Measurements from ENCODE around the gene CCNI2. TPM values are rescaled to one million over a fixed set of nuclear protein-coding genes. Genes with fewer than 3 reads are reported as not detected.

The CCNI2 gene
- total and polyA plus RNA-seq, 9 of the 15 experiments (the other 6 are each of a cell fraction or from before 2014, with no cell fraction given), result 0.05 to 1.7 (median 0.81) TPM; not detected in 5

GRCh38 chr5:132777209-132778069 is 30.2 kb downstream of the CCNI2 start, which contains the start of gene SEPTIN8 (continued):
- TF ChIP-seq ZFPM2 (CRISPR knock-in tag; IDR thresholded peaks at IDR 0.05), result no peak
- no peak for TF ChIP-seq NFE2L1 (tag; IDR thresholded peaks at IDR 0.05; ENCODE audit: borderline replicate concordance, low read depth)
- TF ChIP-seq, protein P1, sequence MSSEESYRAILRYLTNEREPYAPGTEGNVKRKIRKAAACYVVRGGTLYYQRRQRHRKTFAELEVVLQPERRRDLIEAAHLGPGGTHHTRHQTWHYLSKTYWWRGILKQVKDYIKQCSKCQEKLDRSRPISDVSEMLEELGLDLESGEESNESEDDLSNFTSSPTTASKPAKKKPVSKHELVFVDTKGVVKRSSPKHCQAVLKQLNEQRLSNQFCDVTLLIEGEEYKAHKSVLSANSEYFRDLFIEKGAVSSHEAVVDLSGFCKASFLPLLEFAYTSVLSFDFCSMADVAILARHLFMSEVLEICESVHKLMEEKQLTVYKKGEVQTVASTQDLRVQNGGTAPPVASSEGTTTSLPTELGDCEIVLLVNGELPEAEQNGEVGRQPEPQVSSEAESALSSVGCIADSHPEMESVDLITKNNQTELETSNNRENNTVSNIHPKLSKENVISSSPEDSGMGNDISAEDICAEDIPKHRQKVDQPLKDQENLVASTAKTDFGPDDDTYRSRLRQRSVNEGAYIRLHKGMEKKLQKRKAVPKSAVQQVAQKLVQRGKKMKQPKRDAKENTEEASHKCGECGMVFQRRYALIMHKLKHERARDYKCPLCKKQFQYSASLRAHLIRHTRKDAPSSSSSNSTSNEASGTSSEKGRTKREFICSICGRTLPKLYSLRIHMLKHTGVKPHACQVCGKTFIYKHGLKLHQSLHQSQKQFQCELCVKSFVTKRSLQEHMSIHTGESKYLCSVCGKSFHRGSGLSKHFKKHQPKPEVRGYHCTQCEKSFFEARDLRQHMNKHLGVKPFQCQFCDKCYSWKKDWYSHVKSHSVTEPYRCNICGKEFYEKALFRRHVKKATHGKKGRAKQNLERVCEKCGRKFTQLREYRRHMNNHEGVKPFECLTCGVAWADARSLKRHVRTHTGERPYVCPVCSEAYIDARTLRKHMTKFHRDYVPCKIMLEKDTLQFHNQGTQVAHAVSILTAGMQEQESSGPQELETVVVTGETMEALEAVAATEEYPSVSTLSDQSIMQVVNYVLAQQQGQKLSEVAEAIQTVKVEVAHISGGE (CRISPR knock-in tag; IDR thresholded peaks at IDR 0.05), result peak in 1 of 3 experiments; percentile 66; a peak in 2 of 6 replicates
- TF ChIP-seq ATF7 (IDR thresholded peaks at IDR 0.05), result no peak
- TF ChIP-seq CREB1 (IDR thresholded peaks at IDR 0.05), result no peak
- no peak for TF ChIP-seq CREB1 (CRISPR knock-in tag; IDR thresholded peaks at IDR 0.05)
- TF ChIP-seq DIDO1 (tag; IDR thresholded peaks at IDR 0.05; ENCODE audit: low read depth), result peak; percentile 36; the same call in 1 of the 2 replicates
- TF ChIP-seq MAZ (CRISPR knock-in tag; conservative IDR thresholded peaks at IDR 0.05 in 1 of 2, IDR thresholded peaks at IDR 0.05 in 1 of 2), result 0 out of 4 replicates have a peak, but pooled peaks of 1 of the 2 experiments have one; percentile 56
- TF ChIP-seq SMARCA5 (IDR thresholded peaks at IDR 0.05), result no peak
- TF ChIP-seq CTBP1 (IDR thresholded peaks at IDR 0.05; ENCODE audit: borderline replicate concordance), result peak; percentile 29; the same call in 1 of the 2 replicates
- 0 out of 2 replicates have a peak, but pooled peaks have one; percentile 41 for TF ChIP-seq BRD4 (IDR thresholded peaks at IDR 0.05)
- 0 out of 2 replicates have a peak, but pooled peaks have one; percentile 36 for TF ChIP-seq TOE1 (IDR thresholded peaks at IDR 0.05; ENCODE audit: borderline replicate concordance)
- no peak for TF ChIP-seq TOE1 (CRISPR knock-in tag; IDR thresholded peaks at IDR 0.05; ENCODE audit: borderline replicate concordance, low read depth)
- 0 out of 2 replicates have a peak, but pooled peaks have one; percentile 46 for TF ChIP-seq GABPA (tag; conservative IDR thresholded peaks at IDR 0.05; ENCODE audit: low read depth)
- no peak for TF ChIP-seq ZKSCAN1 (IDR thresholded peaks at IDR 0.05; ENCODE audit: low read depth, low read length)
- TF ChIP-seq MYC (IDR thresholded peaks at IDR 0.05; ENCODE audit: low read depth, low read length), result no peak
- peak; percentile 82; the same call in 1 of the 2 replicates for TF ChIP-seq MYC (CRISPR knock-in tag; IDR thresholded peaks at IDR 0.05; ENCODE audit: borderline replicate concordance, low read depth)
- 0 out of 2 replicates have a peak, but pooled peaks have one; percentile 15 for TF ChIP-seq E2F3 (CRISPR knock-in tag; IDR thresholded peaks at IDR 0.05)
- TF ChIP-seq ZBTB7A (IDR thresholded peaks at IDR 0.05; ENCODE audit: borderline replicate concordance, control insufficient read depth, low read depth, low read length), result peak; percentile 92
- 0 out of 2 replicates have a peak, but pooled peaks have one; percentile 49 for TF ChIP-seq CREB3 (tag; conservative IDR thresholded peaks at IDR 0.05; ENCODE audit: low read depth)
- 0 out of 2 replicates have a peak, but pooled peaks have one; percentile 34 for TF ChIP-seq ZNF695 (CRISPR knock-in tag; IDR thresholded peaks at IDR 0.05)
- TF ChIP-seq YY1 (IDR thresholded peaks at IDR 0.05; ENCODE audit: borderline replicate concordance in 1 of 3, control insufficient read depth in 1 of 3, extremely low read depth in 1 of 3, insufficient read depth in 3 of 3, insufficient read length in 1 of 3, insufficient replicate concordance in 2 of 3, low read depth in 1 of 3, low read length in 2 of 3), result peak; percentile 37 to 92 (median 86)

Measured in K562 (cell line).